GM21447 (cell line): Measurements from ENCODE around the gene CPLX3.

Experiments
- ATAC-seq: cut with Tn5 transposase; IDR thresholded peaks from one replicate; pipeline ENCODE4 v1.9.1; 2021; ENCODE audit not compliant: unreplicated experiment

The CPLX3 gene

DNA sequence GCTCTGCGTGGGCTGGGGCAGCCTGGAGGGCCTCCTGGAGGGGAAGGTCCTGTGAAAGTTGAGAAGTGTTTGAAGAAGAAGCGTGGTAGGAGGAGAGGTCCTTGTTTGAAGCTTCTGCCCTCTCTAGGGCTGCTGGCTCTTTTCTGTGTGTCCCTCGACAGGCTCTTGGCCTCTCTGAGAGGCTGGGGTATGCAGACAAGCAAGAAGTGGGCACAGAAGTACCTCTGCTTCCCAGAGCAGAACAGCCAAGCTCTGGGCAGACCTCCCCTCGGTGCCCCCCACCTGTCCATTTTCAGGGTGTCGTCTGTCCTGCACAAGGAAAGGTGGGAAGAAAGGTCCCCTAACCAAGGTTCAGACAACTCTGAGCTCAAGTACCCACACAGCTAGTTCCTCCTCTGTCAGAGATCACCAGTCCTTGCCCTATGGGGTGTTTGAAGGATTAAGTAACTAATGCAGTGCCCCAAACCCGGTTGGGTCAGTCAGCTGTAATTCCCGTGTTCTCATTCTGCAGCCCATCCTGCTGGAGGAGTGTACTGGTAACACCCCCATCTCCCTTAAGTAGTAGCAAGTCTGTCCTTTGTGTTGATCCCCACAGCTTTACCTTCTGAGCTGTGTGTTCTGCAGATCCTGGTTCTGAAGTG lies 38.3 kb upstream of the CPLX3 start:
- no peak for ATAC-seq

DNA sequence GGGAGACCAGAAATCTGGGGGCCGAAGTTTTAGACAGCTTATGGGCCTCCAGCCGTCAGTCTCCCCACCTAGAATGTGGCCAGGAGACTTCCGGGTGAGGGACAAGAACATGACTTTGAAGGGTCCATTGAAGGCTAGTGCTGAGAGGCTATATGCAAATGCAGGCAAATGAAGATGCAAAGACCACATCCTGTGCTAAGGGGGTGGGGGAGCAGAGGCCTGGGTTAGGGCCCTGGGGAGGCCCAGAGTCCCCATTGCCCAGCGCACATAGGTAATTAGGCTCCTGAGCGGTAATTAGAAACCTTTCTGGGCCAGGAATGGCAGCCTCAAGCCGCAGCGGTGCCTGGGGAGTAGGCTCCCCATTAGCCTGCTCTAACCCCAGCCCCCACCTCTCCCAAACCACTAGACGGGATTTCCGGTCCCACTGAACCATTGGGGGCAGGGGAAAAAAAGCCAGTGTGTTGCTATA lies 37.7 kb upstream of the CPLX3 start:
- peak; percentile 25 for ATAC-seq

DNA sequence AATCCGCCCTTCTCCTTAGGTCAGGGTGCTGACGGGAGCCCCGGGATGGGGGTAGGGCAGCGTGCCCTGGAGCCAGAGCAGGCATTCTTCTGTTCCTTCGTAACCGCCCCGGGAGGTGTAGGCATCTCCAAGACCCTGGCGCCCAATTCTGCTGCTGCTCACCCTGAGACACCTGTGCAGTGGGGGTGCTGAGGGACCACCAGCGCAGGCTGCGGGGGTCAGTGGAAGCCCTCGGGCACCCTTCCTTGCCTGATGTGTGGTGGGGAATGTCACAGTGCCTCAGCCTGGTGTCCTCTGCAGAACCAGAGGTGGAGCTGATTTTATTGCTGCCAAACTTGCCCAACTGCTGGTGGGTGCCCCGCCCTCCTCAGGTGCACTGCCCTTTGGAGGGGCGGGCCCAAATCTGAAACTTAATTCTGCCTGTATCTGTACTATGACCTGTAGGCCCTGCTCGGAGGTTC lies 37.2 kb upstream of the CPLX3 start:
- no peak for ATAC-seq

DNA sequence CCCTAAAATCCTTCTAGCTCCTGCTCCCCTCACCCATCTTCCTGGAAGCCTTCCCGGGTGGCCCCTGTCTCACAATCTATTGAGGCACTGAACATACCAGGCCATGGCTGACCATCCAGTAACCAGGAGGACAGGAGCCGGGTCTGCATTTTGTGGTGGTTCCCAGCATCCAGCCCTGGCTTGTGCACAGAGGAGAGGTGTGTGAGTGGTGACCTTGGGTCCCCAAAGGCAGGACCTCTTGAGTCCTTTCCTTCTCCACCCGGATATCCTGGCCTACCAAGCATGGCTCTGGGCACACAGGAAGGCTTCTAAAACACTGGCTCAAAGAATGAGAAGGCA lies 36.7 kb upstream of the CPLX3 start:
- no peak for ATAC-seq

DNA sequence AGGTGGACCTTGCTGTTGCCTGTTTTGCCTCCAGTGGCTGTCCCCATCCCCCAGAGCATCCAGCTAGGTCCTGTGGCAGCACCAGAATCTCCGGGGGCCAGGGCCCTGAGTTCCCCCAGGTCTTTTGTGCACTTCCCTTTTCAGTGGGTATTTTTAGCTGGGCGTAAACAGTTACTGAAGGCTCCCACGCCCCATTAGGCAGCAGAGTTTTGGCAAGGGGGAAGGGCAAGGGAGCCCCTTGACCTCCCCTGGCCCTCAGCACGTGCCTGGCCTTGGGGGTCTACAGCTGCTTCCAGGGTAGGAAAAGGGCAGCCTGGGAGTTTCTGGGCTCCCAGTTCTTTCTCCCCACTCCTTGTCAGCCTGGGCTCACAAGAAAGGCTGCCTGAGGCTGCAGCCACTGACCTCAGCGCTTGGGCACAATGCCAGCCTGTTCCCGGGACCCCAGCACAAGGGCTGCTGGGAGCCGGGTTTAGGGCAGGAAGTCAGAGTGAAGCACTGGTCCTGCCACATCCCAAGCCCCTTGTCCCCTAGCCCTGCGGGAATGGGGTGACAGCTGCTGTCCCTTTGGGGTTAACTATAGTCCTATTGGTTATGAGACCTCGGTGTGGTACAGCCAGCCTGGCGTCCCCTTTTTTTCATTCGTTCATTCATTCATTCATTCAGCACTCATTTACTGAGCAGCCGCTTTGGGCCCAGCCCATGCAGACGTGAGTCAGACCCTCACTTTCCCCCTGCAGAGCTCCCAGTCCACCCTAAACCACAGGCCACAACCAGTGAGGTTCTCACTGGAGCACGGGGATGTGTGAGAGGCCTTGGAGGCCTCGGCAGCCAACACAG lies 36.1 kb upstream of the CPLX3 start:
- ATAC-seq, result peak; percentile 21

DNA sequence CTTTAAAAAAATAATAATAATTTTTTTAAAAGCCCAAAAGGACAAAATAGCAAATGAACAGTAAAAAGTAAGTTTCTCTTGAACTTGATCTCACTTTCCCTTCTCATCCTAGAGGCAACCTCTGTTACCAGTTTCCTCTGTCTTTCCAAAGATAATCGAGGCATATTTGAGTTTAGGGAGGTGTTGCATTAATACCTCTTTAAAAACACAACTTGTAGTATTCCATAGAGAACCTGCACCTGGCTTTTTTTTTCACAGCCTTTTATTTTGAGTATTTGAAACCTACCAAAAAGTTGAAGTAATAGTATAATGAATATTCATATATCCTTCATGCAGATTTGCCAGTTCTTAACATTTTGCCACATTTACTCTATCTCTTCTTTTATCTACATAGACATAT lies 35.4 kb upstream of the CPLX3 start:
- ATAC-seq, result no peak

DNA sequence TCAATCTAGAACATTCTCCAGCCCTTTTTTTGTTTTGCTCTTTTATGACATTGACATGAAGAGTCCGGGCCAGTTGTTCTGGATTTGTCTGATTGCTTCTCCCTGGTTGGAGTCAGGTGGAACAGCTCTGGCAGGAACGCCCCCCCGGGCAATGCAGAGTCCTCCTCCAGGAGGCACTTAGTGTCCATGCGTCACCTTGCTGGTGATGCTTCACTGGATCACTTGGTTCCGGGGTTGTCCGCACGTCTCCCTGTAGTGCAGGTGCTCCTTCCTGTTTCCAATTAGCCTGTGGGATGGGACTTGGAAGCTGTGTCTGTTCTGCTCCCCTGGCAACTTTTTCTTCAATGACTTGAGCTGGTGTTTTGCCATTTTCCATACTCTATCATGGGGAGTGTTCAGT lies 34.8 kb upstream of the CPLX3 start:
- ATAC-seq, result no peak

DNA sequence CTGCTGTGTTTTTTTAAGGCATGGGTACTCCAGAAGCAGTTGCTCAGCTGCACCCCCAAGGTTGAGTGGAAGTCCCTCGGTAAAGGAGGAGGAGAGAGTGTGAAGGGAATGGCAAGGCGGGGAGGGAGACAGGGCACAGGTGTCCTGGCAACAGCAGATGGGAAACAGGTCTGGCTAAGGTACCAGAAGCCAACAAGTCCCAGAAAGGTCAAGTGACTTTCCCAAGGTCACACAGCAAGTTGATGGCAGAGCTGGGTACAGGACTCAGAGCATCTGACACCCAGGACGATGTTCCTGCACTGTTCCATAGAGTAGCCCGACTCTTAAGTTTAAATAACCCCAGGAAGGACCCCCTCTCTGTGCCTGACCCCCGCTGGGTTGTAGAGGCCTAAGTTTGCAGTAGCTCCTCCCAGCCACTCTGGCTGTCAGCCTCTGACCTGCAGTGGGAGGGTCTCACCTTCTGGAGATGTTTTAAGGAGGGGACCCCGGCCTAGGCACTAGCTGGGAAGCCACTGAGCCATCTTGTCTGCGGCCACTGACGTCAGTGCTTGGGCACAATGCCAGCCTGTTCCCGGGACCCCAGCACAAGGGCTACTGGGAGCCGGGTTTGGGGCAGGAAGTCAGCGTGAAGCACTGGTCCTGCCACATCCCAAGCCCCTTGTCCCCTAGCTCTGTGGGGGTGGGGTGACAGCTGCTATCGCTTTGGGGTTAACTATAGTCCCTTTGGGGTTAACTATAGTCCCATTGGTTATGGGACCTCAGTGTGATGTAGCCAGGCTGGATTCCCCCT lies 34.0 kb upstream of the CPLX3 start:
- no peak for ATAC-seq

DNA sequence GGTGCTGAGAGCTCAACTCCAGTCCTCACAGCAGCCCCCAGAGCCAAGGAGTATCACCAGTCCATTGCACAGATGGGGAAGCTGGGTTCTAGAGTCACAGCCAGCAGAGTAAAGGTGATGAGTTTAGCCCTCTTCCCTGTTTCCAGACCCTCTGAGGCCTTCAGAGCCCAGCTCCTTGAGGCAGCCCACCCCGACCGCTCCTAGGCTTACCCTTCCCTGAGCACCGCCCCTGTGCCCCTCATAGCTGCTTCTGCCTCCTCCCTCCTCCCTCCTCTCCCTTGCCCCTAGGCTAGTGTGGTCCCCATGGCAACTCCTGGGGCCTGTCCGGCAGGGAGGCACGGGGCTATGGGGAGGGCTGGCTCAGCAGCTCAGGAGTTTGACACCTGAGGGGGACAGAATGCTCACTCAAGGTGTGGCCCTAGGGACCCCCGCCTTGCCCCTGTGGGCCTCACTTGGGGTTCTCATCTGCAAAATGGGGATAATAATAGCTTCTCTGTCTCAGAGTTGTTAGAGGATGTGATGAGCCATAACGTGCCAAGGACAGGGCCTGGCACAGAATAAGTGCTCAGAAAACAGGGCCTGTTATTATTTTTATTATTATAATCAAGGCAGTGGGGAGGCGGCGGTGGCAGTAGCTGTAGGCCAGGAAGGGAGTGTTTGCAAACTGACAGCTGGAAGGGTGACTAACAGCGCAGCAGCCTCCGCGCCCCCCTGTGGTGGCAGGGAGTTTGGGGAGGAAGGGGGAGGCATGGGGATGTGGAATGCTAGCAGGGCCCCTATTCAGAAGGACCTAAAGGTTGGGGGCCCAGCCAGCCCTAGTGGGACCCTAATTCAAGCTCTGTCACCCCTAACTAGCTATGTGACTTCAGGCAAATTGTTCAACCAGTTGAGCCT lies 33.0 kb upstream of the CPLX3 start:
- ATAC-seq, result no peak

DNA sequence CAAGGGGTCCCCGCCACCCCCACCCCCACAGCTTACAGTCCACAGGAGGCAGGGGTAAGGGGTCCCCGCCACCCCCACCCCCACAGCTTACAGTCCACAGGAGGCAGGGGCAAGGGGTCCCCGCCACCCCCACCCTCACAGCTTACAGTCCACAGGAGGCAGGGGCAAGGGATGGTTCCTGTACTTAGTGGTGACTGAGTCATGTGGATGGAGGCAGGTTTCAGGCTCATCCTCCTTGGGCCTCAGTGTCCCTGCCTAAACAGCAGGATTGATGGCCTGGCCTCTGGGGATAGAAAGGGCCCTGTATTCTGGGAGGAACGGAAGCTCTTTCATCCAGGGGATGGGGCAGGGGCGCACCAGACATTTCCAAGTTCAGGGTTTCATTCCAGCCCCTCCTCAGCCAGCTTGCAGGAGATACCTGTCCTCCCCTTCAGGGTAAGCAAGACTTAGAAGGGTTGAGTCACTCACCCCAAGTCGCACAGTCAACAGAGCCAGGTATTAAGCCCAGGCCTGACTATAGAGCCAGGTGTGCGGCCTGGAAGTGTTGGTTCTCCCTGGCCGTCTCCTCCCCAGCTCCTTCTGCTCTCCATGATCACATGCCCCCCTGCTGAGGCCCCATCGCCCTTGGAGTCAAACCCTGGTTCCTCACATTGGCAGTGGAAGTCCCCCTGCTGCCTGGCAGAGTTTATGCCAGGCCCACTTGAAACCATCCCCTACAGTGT lies 32.0 kb upstream of the CPLX3 start:
- ATAC-seq, result no peak

DNA sequence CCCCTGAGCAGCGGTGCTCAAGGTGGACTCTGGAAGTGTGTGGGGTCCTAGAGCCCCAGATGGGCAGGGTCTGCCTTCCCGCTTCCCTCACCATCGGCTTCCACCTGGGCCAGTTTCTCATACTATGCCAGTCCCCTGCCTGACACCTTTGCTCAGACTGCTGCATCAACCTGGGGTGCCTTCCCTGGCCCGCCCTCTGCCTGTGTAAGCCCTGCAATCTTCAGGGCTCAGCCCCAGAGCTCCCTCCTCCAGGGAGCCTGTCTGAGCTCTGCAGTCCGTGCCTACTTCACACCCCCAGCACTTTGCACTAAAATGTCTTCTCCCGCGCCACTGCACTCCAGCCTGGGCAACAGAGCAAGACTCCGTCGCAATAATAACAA lies 31.5 kb upstream of the CPLX3 start:
- no peak for ATAC-seq

DNA sequence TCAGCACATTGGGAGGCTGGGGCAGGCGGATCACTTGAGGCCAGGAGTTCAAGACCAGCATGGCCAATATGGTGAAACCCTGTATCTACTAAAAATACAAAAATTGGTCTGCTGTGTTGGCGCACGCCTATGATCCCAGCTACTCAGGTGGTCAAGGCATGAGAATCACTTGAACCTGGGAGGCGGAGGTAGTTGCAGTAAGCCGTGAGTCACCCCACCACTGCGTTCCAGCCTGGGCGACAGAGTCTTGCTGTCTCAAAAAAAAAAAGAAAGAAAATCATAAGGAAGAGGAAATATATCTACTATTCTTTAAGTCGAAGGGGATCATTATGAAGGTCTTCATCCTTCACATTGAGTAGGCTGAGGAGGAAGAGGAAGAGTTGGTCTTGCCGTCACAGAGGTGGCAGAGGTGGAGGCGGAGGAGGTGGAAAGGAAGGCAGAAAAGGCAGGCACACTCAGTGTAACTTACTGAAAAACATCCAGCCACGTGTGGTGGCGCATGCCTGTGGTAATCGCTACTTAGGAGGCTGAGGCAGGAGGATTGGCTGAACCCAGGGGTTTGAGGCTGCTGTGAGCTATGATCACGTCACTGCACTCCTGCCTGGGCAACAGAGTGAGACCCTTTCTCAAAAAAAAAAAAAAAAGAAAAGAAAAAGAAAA lies 30.3 kb upstream of the CPLX3 start:
- no peak for ATAC-seq

DNA sequence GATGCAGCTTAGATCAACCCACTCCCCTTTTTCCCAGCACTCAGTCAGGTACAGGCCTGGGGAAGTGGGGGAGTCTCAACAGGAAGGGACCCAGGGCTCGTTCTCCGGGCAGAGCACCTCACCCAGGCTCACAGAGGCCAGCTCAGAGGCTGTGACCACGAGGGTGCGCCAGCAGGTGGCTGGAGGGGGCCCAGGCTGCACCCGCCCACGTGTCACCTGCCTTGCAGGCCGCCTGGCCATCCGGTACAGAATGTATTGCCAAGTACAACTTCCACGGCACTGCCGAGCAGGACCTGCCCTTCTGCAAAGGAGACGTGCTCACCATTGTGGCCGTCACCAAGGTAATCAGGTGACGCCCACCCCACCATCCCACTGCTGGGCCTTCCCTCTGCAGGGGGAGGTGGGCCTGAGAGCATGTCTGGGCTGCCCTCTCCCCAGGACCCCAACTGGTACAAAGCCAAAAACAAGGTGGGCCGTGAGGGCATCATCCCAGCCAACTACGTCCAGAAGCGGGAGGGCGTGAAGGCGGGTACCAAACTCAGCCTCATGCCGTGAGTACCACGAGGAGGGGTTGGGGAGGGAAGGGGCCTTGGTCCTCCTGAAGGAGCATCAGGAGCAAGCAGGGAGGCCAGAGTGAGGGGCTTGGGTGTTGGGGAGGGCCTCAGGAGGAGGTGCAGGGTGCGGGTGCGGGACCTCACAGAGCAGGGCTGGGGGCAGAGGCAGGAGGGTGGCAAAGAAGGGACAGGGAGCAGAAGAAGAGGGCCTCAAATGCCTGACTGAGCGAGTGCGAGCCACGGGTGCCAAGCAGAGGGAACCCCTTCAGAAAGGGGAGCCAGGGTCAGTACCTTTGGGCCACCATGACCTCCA lies 27.8 kb upstream of the CPLX3 start:
- no peak for ATAC-seq

DNA sequence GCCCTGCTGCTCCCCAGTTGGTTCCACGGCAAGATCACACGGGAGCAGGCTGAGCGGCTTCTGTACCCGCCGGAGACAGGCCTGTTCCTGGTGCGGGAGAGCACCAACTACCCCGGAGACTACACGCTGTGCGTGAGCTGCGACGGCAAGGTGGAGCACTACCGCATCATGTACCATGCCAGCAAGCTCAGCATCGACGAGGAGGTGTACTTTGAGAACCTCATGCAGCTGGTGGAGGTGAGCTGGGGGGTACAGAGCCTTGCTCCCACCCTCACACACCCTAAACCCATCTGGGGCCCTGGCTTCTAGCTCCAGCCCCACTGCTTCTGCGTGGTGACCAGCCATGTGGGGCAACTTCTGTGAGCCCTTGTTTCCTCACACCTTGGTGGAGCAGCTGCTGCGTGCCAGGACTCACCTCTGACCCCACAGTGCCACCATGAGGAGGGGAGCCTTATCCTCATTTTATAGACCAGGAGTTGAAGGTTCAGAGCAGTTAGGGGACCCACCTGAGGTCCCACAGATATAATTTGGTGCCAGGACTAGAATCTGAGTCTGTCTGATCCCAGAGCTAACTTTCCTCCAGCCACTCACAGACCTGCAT lies 27.1 kb upstream of the CPLX3 start:
- ATAC-seq, result peak; percentile 24

DNA sequence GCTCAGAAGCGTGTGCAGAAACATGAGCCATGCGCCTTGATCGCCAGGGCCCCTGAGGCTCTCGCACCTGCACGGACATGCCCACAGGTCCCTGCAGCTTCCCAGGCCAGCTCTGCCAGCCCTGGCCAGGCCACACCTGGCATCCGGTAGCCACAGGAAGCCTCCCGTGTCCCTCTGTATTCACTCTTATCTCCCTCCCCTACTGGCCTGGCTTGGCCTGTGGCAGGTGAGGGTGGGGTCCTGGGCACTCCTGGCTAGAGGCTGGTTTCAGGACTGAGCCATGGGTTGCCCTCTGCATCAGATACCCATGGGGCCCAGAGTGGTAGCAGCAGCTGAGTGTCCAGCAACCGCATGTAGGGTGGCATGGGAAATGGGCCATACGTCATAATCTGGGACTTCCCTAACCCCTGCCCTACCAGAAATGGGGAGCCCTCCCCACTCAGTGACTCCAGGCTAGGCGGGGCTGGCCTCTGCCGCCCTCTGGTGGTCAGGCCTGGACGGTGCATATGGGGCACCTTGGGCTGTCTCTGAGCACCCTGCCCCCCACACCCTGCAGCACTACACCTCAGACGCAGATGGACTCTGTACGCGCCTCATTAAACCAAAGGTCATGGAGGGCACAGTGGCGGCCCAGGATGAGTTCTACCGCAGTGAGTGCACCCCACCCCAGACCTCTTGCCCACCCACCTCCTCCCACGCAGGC lies 26.4 kb upstream of the CPLX3 start:
- peak; percentile 65 for ATAC-seq

DNA sequence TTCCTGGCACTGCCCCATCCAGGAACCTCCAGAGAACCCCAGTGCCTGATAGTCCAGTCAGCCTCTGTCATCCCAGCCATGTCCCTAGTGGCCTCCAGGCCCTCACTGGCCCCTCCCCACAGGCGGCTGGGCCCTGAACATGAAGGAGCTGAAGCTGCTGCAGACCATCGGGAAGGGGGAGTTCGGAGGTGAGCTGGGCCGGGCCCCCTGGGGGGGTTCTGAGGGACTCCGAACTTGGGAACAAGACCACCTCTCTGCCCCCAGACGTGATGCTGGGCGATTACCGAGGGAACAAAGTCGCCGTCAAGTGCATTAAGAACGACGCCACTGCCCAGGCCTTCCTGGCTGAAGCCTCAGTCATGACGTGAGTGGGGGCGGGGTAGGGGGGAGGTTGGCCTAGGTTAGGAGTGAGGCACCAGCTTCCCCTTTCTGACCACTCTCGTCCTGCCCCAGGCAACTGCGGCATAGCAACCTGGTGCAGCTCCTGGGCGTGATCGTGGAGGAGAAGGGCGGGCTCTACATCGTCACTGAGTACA lies 25.8 kb upstream of the CPLX3 start:
- no peak for ATAC-seq

DNA sequence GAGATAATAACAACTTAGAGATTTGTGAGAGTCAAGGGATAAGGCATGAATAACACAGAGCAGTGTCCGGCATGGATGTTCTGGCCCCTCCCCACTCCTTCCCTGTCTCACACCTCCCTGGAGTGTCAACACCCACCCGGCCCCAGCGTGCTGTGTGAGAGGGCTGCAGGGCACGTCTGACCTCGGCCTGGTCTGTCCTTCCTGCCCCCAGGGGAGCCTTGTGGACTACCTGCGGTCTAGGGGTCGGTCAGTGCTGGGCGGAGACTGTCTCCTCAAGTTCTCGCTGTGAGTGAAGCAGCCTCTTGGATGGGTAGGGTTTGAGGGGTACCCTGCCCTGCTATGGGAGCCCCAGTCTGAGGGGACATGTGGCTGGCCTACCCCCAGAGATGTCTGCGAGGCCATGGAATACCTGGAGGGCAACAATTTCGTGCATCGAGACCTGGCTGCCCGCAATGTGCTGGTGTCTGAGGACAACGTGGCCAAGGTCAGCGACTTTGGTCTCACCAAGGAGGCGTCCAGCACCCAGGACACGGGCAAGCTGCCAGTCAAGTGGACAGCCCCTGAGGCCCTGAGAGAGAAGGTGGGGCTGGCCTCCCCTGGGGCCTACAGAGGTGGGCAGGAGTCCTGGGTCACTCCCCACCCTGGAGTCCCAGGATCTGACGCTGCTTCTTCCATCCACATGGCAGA lies 25.0 kb upstream of the CPLX3 start:
- no peak for ATAC-seq
